ENCODE data around the gene CD22.
"Not testable (repeated sequence)": the region's sequence is repeated elsewhere in the genome, so short reads cannot be mapped to it uniquely, and the experiment has no call there.

CD22 gene

GRCh38 chr19:35328851-35329285, at the start of gene CD22:
Gene CD22, plus strand, starts transcription at chr19:35329187. Its CDS starts 2,854 bp downstream, at chr19:35332041.
- no peak for DNase-seq

GRCh38 chr19:35279374-35279773, 49.6 kb upstream of the CD22 start:
- no peak for DNase-seq

GRCh38 chr19:35279985-35280821, 48.8 kb upstream of the CD22 start:
- DNase-seq: no peak

GRCh38 chr19:35281303-35281702, 47.7 kb upstream of the CD22 start:
- no peak for DNase-seq

- no peak for DNase-seq
Observed at GRCh38 chr19:35284153-35285094, 44.6 kb upstream of the CD22 start.

GRCh38 chr19:35285095-35285449, 43.9 kb upstream of the CD22 start:
- no peak for DNase-seq

- DNase-seq: not testable (repeated sequence)
Observed at GRCh38 chr19:35285465-35285864, 43.5 kb upstream of the CD22 start.

GRCh38 chr19:35286101-35286500, 42.9 kb upstream of the CD22 start:
- DNase-seq: not testable (repeated sequence)

GRCh38 chr19:35287713-35288112, 41.3 kb upstream of the CD22 start:
- DNase-seq: no peak

- no peak for DNase-seq
Observed at GRCh38 chr19:35288331-35288730, 40.7 kb upstream of the CD22 start.

GRCh38 chr19:35288906-35289305, 40.1 kb upstream of the CD22 start:
- no peak for DNase-seq

GRCh38 chr19:35290381-35291127, 38.4 kb upstream of the CD22 start:
- no peak for DNase-seq

GRCh38 chr19:35291259-35291658, 37.7 kb upstream of the CD22 start:
- DNase-seq: no peak

- no peak for DNase-seq
Observed at GRCh38 chr19:35291916-35292315, 37.1 kb upstream of the CD22 start, which contains the start of gene MAG. Gene MAG, plus strand, starts transcription at chr19:35292161. Its CDS starts 3,248 bp downstream, at chr19:35295409.

- DNase-seq: no peak
Observed at GRCh38 chr19:35292421-35293362, 36.3 kb upstream of the CD22 start.

GRCh38 chr19:35293363-35293739, 35.6 kb upstream of the CD22 start:
- no peak for DNase-seq

GRCh38 chr19:35293808-35294207, 35.2 kb upstream of the CD22 start:
- DNase-seq: no peak

GRCh38 chr19:35294328-35294727, 34.7 kb upstream of the CD22 start:
- DNase-seq: no peak

GRCh38 chr19:35294859-35295791, 33.9 kb upstream of the CD22 start:
- DNase-seq: no peak

- no peak for DNase-seq
Observed at GRCh38 chr19:35295792-35296462, 33.1 kb upstream of the CD22 start.

Data from NK-92 treated with Interleukin-12 subunit alpha and Interleukin-12 subunit beta, amount 100 ng/mL, for 24 hours (cell line).